ENCODE measurements around the gene GPR37L1.
"Not testable (repeated sequence)": the region's sequence is repeated elsewhere in the genome, so short reads cannot be mapped to it uniquely, and the experiment has no call there.

GPR37L1 gene

DNA sequence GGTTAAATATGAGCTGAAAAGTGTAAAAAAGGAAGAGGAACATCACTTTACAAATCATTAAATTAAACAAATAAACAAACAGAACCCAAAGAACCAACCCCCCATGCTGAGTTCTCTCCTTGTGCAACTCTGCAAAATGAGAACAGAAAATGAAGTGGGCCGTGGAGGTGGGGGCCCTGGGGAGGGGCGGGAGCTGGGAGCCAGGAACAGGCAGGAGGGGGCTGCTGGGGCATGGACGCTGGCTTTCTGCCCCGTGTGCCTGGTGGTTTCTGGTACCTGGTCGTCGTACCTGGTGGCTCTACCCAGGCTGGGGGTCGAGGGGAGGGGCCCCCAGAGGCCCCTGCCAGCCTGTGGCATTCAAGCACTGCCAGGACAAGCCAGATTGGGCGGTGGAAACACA lies 10.8 kb downstream of the GPR37L1 start:
- no peak for DNase-seq

DNA sequence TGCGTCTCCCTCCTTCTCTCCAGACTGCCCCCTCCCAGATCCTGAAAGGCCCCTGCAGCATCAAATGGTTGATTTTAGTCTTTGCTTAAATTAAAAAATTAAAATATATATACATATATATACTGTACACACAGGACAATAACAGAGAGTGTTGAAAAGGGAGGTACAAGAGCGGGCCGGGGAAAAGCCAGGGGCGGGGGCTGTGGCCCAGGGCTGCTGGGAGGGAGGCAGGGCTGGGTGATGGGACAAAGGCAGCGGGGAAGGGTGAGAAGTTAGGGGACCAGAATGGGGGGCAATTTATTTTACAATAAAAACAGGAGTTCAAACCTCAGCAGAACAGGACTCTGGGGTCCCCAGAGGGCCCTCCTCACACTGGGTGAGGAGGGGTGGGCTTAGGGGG lies 11.3 kb downstream of the GPR37L1 start:
- no peak for DNase-seq

GRCh38 chr1:202134645-202135172 lies 12.0 kb downstream of the GPR37L1 start:
- DNase-seq = no peak

DNA sequence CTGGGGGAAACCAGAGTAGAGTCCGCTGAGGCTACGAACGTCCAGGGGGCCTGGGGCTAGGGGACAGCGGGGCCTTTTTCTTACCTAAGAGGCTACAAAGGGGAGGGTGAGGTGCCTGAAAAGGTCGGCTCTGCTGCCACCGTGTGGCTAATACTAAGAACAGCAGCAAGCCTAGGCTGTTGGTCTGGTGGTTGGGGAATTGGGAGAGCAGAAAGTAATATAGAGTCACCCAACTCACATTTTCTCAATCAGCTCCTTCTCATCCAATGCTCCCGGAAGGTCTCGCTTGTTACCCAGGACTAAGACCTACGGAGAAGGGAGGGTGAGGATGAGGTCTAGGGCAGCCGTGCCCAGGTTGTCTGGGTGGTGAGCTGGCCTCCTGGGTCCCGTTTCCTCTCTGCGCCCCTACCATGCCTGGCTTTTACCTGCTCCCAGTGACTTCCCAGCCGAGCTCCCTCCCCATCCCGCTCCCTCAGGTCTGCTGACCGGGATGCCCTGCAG lies 12.6 kb downstream of the GPR37L1 start:
- peak; percentile 23 for DNase-seq

GRCh38 chr1:202140833-202141232 lies 18.1 kb downstream of the GPR37L1 start:
- no peak for DNase-seq

GRCh38 chr1:202141468-202141867 lies 18.8 kb downstream of the GPR37L1 start:
- DNase-seq = not testable (repeated sequence)

GRCh38 chr1:202143011-202143767 lies 20.5 kb downstream of the GPR37L1 start:
- DNase-seq = no peak

GRCh38 chr1:202143768-202144401 lies 21.2 kb downstream of the GPR37L1 start:
- DNase-seq = no peak

- DNase-seq = peak; percentile 19
Measured at GRCh38 chr1:202144402-202145067, 21.8 kb downstream of the GPR37L1 start, which contains the start of gene ARL8A. Gene ARL8A, minus strand, starts transcription at chr1:202144737. Its CDS starts 165 bp downstream, at chr1:202144572.

DNA sequence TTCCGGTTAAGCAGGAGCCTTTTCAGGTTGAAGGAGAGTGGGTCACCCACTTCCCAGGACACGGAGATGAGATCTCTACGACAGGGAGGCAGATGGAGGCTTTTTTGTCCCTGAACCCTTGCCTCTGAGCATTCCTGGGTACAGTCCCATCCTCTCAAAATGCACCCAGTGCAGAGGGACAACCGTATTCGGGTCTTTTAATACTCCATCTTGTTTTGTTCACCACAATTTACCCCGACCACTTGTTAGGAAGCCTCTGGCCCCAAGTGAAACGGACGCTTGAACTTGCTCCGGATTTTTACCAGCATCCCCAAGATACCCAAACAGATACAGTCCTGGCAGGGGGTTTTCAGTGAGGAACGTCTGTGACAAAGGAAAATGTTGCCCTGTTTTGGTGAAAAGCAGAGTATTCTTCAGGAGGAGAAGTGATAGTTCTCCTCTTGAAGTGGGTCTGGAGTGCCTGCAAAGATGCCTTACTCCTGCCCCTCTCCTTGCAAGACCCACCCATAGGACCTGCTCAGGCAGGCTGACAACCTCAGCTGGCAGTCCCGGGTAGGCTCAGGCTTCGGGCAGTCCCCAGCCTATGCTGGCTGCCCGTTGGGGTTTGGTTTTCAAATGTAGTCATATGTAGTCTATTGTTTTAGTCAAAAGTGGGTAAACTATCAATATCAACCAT lies 22.5 kb downstream of the GPR37L1 start:
- no peak for DNase-seq

GRCh38 chr1:202145744-202146140 lies 23.0 kb downstream of the GPR37L1 start:
- DNase-seq = not testable (repeated sequence)

- no peak for DNase-seq
Measured at GRCh38 chr1:202146279-202146678, 23.6 kb downstream of the GPR37L1 start.

- DNase-seq = no peak
Measured at GRCh38 chr1:202146993-202147392, 24.3 kb downstream of the GPR37L1 start.

GRCh38 chr1:202148391-202148790 lies 25.7 kb downstream of the GPR37L1 start:
- no peak for DNase-seq

GRCh38 chr1:202149566-202149965 lies 26.8 kb downstream of the GPR37L1 start:
- DNase-seq = no peak

- DNase-seq = no peak
Measured at GRCh38 chr1:202150187-202150586, 27.5 kb downstream of the GPR37L1 start.

DNA sequence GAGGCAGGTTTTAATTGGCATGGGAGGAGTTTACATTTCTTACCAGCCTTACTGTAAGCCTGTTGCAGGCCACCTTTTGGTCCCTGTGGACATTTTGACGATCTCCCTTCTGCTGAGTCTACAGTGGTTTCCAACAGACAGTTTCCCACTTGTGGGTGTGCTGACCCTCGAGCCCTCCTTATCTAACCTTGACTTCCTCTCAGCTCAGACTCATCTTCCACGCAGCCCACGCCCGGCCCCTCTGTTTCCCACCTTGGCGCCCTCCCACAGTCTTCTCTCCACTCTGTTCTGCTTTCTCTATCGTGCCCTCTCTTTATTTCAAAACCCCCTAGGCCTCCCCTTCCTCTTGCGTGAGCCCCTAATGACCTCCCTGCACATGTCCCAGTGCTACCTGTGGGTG lies 27.9 kb downstream of the GPR37L1 start:
- no peak for DNase-seq

DNA sequence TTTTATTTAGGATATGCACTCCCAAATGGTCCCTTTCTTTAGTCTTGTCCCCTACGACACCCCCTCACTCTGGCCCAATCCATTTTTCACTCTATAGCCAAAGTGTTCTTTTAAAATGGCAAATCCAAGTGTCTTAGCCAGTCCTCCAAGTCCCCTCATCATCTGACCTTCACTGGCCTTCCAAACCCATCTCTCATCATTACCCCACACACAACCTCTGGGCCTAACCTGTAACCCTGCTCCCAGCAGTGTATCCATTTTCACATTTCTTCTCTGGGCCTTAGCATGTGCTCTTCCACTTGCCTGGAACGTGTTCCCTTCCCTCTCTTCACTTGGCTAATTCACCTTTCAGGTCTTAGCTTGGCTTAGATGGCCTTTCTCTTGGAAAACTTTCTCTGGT lies 28.3 kb downstream of the GPR37L1 start:
- DNase-seq = no peak

GRCh38 chr1:202152399-202152798 lies 29.7 kb downstream of the GPR37L1 start:
- no peak for DNase-seq

DNA sequence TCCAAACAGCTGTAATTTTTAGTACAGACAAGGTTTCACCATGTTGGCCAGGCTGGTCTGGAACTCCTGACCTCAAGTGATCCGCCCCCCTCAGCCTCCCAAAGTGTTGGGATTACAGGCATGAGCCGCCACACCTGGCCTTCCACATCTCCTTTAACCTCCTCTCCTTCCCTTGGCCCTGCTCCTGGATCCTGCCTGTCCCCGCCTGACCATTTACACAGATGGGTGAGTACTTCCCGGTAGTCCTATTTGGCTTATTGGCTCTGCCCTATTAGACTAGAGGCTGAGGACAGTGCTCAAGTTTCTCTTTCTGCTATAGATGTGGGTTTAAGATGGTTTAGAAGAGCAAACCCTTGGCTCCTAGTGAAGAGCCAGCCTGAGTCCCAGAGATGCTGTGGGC lies 30.6 kb downstream of the GPR37L1 start:
- DNase-seq = no peak

GRCh38 chr1:202154148-202154765 lies 31.5 kb downstream of the GPR37L1 start:
- no peak for DNase-seq

- DNase-seq = no peak
Measured at GRCh38 chr1:202154766-202155477, 32.2 kb downstream of the GPR37L1 start.

Data from NCI-H446 treated with DMSO at 0.1 percent for 48 hours (cell line).